Activated naive CD4-positive, alpha-beta T cell treated with anti-CD3 and anti-CD28 coated beads, Interleukin-2, amount 50 U/mL, for 16 hours (primary cell): ENCODE measurements around the gene SWI5.
"Not testable (repeated sequence)": the region's sequence is repeated elsewhere in the genome, so short reads cannot be mapped to it uniquely, and the experiment has no call there.

ENCODE experiments used
- DNase-seq: peaks from one replicate; pipeline ENCODE4 v3.0.0-alpha.2; 2020

The SWI5 gene

DNA sequence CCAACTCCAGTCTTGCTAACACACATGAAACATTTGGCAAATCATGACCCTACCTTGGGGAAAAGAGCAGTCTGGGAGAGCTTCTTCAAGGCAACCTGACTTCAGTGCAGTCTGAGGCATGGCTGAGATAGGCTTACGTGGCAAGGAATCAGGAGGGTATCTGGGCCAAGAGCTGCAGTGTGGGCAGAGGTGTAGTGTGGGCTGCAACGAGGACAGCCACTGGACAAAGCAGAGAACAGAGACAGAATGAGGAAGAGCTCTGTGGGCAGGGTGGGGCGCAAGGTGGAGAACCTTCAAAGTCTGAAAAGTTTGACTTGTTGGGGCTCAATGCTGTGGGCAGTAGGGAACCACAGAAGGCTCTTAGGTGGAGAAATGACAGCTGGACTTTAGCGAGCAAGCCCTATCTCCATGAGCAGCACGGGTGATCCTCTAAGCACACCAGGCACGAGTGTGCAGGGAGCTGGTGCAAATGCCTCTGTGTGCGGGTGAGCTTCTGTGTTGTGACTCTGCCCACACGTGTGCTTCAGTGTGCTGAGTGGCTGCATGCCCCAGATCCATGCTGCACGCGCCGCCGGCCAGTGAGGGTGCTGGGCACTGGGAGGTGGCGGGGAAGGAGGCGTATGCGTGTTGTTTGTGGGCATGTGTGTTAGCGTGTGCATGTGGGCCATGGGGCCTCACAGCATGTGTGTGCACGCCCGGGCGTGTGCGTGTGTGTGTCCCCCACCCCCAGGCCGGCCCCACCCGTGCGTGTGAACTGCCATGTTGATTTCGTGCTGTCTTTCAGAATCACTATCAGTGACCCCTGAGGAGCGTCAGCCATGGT lies 23.5 kb upstream of the SWI5 start:
- no peak for DNase-seq

DNA sequence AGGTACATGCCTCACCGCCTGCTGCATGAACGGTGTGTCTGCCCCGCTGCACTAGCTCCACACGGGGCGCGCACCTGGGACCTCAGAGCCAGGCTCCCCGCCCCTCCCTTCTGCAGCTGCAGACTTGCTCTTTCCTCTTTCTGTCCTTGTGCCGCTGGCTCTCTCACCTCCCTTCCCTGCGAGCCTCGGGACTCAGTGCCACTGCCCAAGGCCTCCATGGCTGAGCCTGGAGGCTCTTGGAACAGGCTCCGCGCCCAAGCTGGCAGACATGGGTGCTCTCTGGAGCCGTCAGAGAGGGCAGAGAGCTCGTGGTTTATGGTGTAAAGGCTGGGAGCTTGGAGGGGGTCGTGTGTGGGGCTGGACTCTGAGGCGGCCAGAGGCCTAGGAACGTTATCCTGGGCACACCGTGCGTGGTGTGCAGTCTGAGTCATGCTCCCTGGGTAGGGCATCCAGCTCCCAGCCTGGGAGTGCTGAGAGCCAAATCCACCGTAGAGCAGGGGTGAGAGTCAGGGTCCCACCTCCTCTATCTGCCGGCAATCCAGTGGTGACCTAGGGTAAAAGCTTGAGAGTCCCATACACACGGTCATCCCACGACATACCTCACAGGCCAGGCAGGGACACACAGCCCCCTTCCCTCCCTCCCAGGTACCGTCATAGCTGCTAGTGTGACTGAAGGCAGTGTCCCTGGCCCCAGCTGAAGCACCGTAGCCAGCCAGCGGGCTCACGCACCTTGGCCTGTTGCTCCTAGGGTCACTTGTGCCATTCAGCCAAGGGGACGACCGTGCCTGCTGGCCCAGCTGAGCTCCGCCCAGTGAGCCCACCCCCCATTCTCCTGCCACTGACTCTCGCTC lies 22.7 kb upstream of the SWI5 start:
- no peak for DNase-seq

DNA sequence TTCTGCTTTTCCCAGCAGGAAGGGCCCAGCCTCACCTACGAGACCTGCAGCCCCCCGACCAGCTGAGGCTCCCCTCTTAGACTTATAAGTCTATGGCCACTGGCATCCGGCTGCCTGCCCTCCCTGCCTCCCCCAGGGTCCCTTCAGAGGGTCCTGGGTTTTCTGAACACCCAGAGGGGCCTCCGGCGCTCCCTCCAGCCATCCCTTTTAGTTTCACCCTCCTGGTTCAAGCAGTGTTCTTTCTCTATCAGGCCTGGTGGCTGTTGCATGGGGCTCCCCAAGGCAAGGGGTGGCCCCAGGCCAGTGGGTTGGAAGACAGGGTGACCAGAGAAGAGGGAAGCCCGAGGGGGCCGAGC lies 22.1 kb upstream of the SWI5 start:
- no peak for DNase-seq

DNA sequence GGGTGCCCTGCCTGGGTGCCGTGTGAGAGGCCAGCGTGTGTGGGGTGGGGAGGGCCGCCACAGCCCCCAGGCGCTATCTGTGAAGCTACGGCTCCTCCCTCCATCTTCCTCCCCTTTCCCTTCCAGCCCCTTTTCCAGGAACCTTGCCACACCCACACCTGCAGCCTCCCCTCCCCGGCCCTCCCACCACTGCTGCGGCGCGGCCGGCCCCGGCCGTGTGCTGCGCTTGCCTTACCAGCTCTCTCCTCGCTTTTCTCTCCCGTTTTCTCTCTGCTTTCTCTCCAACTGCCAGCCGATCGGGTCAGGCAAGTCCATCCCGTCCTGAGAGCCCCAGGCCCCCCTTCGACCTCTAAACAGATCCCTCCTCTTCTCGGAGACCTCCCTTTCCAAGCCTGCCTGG lies 21.7 kb upstream of the SWI5 start:
- DNase-seq: no peak

DNA sequence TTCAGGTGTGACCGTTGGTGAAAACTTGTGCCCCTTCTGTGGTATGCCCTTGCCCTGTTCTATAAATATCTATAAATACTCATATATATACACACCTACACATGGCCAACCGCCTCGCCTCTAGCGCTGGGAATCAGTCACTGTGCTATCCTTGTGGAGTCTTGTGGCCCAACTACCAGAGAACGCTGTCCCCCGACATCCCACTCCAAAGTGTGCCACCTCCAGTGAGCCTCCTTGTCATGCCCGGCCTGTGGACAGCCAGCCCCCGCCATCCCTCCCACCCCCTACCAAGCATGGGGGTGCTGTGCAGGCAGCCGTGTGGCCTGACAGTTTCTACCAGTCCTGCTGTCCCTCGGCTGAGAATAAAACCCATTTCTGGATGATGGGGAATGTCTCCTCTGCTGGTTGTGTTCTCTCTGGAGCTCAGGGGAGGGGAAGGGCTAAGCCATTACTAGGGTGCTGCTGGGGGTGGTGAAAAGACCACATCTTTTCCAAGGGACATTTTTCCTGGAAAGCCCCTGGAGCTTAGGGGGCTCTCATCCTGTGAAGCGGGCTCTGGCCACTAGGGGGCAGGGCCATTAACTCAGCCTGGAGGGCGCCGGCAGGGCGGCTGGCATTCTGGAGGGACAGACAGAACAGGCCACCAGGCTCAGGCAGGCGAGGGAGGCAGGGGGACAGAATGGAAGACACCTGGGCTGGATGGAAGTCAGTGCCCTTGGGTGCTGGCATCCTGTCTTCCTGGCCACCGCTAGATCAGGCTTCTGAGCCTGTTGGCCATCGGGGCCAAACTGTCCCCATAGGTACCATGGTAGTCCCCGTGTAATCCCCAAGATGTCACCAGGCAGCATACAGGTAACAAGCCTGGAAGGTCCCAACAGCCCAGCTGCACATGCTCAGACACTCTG lies 21.0 kb upstream of the SWI5 start:
- DNase-seq: peak; percentile 59

DNA sequence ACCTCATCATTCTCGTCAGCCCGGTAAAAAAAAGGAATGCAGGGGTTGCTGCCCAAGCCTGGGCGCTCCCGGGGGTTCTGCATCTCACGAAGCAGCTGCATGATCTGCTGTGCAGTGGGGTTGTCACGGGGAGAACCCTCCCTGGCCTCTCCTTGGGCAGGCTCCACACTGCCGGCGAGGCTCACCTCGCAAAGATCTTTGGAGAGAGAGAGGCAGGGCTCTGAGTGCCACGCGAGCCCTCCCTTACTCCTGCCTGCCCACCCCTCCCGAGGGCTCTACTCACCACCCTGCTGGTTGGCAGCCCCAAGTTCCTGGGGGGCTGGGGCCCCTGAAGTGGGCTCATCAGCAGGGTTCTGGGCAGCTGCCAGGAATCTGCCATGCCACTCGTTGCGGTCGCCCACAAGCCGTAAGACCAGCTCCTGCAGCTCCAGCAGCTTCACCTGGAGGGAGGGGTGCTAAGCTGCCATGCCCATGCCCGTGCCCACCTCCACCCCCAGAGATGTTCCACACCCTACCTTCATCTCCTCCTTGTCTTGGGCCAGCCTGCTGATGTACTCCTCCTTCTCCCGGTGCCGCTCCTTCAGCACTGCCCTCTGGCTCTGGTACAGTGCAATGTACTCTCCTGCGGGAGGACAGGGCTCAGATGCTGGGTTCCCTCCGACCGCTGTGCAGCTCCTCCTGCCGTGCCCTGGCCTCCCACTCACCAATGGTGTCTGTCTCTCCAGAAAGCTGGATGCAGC lies 18.8 kb upstream of the SWI5 start:
- DNase-seq: no peak

DNA sequence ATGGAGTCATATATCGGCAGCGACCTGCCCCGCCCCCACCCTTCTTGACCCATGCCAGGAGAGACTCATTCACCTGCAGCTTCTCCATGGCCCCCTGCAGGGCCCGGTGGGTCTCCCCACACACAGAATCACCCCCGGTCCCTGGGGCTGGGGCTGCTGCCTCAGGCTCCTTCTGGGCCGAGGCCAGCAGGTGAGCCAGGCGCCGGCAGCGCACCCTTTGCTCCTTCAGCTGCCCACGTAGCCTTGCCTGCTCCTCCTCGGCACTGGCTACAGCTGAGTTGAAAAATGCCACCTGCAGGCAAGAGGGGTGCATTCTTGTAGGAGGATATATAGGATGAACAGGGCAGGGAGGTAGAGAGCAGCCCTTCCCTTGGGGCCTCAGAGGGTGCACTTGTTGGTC lies 18.2 kb upstream of the SWI5 start:
- no peak for DNase-seq

DNA sequence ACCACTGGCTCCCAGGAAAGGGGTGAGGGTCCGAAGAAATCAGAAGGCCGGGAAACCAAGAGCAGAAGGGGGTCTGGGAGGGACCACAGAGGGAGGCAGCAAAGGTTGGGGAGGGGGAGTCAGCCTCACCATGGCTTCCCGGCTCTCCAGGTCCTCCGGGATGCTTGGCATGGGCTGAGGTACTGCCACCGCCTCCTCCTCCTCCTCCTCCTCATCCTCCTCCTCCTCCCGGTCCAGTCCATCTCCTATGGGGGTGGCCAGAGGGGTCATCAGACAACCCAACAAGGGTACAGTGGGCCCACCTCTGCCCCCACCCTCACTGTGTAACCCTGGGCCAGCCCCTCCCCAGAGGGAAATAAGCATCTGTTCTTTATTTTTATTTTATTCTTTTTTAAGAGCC lies 17.8 kb upstream of the SWI5 start:
- DNase-seq: no peak

DNA sequence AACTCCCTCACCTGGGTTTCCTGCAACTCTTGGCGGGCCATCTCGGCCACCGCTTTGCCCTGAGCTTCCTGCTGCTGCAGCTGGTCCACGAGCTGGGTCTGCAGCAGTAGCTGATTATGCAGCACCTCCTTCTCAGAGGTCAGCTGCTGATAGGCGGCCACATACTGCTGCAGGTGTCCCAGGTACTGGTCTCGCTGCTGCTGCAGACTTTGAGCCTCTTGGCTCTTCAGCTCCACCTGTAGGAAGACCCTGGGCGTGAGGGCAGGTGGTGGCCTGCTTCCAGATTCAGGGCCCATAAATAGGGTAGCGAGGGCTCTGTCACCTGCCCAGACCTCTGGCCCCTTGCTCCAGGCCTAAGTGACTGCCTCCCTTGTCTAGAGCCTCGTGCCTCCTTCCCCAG lies 16.9 kb upstream of the SWI5 start:
- DNase-seq: no peak

DNA sequence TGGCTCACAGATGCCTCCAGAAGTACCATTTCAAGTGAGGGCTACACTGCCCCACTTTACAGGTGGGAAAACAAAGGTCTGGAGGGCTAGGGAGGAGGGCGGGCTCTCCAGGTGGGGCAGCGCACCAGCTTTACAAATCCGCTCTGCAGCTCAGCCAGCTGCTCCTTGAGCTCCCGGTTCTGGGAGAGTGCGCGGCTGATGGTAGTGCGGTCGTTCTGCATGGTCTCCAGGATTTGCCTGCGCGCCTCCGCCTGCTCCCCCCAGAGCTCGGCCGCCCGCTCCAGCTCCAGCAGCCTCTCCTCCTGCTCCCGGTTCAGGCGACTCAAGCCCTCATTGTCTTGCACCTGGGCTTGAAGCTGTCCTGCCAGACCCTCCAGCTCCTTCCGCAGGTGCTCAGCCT lies 15.7 kb upstream of the SWI5 start:
- DNase-seq: no peak

DNA sequence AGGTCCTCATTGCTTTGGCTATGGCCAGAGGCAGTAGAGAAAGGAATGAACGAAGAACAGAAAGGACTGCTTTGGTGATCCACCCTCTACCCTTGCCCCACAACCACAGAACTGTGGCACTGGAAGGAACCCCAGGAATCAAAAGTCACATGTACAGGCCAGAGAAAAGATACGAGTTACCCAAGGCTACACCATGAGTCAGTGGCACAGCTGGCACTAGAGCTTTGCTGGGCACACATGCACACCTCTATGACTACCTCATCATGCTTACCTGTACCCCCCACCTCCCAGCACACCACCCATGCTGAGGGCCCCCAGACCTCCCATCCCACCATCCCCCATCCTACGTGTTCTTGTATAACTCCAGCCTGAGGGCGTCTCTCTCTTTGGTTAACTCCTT lies 13.4 kb upstream of the SWI5 start:
- DNase-seq: no peak

DNA sequence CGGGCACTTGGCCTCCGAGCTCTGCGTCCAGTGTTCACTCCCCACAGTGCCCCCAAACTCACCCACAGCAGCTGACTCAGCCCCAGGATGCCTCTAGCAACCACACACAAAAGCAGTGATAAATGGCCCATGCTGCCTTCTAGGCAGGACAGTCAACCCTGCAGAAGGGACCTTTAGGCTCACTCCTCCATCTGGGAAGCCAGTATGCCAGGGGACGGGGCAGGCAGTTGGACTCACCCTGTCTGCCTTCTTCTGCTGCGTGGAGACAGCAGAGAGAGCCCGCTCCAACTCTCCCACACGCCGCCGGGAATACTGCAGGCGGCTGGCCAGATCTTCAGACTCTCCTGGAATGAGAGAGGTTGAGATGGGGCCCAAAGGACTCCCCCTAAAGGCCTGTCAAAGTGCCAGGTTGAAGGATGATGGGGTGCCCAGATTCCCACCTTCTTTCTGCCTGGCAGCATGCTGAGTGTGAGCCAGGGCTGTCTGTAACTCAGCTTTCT lies 10.7 kb upstream of the SWI5 start:
- DNase-seq: no peak

DNA sequence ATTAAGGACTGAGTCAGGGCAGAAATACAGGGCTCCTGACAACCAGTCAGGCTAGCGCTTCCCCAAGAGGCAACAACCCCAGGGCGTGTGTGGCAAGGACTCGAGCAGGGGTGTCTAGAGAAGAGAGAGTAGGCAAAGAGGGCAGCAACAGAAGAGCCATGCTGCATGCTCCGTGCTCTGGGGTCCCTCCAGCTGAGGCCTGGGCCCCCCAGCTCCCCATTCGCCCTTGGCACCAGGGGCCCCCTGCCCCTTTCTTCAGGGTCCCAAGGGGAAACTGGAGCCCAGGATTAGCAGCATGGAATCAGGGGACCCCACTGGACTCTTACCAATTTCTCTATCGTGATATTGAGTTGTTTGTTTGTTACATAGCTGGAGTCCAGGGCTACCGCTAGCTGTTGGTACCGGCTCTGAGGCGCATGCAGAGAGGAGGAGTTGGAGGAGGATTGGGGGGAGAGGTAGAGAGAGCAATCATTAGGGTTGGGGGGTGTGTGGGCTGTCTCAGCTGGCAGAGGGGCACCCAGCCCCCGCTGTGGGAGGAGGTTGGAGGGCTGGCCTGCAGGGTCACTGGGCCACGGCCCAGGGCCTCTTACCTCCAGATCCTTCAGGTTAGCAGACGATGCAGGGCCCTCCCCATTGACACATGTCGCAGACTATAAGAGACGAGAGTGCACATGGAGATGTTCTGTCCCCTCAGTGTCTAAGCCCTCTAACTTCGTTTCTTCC lies 9.0 kb upstream of the SWI5 start:
- no peak for DNase-seq

DNA sequence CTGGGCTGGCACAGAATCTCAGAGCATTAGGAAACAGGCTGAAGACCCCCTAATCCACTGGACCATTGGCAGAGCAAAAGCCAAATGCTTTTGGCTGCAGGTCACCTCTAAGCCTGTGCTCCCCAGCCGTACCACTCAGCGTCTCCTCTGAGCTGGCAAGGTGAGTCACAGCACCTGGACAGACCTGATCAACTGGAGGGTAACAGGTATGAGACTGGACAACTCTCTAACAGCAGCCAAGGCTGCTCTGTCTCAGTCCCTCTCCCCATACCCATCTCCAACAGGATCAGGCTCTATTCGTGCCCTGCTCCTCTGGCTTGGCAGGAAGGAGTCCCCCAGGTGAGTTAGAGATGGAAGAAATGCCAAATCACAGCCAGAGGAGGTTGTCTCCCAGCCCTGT lies 5.0 kb upstream of the SWI5 start:
- DNase-seq: no peak

DNA sequence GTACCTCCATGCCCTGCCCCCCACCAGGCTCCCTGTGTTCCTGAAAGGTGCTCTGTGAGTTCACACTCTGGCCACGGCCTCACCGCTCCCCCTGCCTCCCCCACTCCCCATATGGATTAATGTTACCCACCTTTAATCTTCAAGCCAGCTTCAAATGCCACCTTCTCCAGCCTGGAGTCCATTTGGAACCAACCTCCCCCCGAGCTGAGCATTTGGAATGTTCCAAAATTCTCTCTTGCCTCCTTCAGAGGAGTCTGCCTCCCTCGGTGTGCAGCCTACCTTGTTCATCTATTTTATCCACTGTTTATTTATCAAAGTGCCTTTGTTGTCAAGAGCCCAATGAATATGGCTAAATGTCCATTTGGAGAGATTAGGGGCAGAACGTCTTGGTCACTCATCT lies 4.6 kb upstream of the SWI5 start:
- DNase-seq: no peak

DNA sequence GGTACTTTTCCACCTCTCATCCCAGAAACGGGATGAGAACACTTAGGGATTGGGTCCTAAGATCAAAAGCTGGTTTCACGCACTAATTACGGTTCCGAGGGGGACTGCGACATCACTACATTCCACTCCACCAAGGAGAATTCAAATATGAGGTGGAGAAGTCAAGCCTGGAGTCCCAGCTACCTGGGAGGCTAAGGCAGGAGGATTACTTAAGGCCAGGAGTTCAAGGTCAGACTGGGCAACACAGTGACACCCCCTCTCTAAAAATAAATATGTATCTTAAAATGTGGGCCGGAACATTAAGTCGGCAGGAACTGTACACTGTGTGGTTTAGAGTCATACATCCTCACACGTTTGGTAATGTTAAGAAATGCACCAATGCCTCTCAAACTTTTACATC lies 1.8 kb upstream of the SWI5 start:
- DNase-seq: no peak

DNA sequence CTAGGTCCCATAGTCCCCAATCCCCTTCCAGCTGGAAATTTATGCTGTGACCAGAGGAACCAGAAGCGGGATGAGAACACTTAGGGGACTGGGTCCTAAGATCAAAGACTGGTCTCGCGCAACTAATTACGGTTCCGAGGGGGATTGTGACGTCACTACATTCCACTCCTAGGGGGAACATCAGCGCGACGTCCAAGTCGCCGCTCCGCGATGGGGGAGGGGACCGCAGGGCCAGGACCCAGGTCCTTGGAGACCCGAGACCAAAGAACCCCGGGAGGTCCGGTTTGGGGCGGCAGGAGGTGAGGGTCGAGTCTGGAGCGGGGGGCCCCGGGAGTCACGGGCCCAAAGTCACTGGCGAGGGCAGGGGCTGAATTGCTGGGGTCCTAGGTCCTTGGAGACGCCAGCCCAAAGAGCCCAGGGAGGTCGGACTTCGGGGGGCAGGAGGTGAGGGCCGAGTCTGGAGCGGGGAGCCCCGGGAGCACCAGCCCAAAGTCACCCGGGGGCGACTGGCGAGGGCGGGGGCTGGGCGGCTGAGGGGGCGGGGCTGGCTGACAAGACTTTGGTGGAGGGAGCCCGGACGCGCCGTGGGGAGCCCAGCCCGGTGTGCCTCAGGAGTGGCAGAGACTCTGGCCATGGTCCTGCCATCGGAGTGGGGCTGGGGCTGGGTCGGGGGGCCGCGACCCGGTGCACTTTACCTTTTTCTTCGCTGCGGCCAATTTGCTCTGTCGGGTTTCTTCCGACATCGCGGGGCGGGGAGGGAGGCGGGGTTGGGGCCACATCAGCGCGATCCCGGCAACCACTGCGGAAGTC lies 673 bp upstream of the SWI5 start, which contains the start of gene GOLGA2:
TSS of gene GOLGA2 (minus strand) at position 810 of the 810 bp plus-strand sequence. CDS start at position 779, 31 bp downstream.
- DNase-seq: no peak

DNA sequence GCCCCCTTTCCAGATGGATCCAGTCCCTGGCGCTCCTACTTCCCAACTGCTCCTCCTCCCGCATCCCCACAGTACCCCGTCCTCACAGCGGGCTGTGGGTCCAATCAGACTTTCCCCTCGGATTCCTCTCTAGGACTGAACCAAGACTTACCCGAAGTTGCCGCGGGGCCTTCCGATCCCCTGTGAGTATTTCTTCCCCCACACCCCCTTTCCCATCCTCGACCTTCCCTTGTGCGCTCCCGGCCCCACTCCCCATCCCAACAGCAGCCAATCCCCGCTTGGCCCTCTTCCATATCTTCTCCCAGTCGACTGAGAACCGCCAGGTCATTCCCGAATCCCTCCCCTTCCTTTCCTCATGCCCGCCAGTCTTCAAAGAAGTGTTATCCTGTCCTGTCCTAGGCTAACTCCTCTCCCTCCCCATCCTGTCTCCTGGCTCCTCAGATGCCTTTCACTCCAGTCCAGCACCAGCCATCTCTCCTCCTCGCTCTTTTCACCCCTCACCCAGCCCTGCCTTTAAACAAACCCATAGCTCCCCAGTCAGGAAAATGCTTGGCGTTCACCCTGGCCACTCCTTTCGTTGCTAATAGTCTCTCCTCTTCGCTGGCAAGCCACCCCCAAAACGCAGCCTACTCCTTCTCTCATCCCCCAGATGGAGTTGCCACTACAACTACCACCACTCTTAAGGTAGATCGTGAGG lies 646 bp downstream of the SWI5 start:
- DNase-seq: no peak

DNA sequence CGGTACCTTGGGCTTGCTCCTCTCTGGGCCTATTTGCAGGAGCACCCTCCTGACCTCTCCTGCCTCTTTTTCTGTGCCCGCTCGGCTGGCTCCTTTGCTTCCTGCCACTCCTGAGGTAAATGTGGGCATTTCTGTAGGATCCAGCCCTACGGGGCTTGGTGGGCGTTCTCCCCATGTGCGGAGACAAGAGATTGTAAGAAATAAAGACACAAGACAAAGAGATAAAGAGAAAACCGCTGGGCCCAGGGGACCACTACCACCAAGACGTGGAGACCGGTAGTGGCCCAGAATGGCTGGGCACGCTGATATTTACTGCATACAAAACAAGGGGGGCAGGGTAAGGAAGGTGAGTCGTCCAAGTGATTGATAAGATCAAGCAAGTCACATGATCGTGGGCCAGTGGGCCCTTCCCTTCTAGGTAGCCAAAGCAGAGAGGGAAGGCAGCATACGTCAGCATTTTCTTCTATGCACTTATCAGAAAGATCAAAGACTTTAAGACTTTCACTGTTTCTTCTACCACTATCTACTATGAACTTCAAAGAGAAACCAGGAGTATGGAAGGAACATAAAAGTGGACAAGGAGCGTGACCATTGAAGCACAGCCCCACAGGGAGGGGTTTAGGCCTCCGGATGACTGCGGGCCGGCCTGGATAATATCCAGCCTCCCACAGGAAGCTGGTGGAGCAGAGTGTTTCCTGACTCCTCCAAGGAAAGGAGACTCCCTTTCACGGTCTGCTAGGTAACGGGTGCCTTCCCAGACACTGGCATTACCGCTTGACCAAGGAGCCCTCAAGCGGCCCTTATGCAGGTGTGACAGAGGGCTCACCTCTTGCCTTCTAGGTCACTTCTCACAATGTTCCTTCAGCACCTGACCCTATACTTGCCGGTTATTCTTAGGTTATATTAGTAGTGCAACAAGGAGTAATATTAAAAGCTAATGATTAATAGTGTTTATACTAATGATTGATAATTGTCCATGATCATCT lies 3.3 kb downstream of the SWI5 start:
- not testable (repeated sequence) for DNase-seq
